SK-N-SH (cell line): ENCODE results near the gene CKM. TPM values are rescaled to one million over a fixed set of nuclear protein-coding genes. Genes with fewer than 3 reads are reported as not detected.

ENCODE experiments used
- CTCF ChIA-PET: fragments of 300-600, 350-600 bp; formaldehyde crosslinking; extraction: SDS; loops from one replicate; lab custom pipeline; 2021; lab: Yijun Ruan, JAX
- POLR2A ChIA-PET: fragments of 350-600 bp; sonication (Branson Sonifier 250); formaldehyde crosslinking; extraction: SDS; loops from one replicate; lab custom pipeline; 2020; ENCODE audit warnings: antibody characterized with exemption, inconsistent platforms; lab: Yijun Ruan, JAX
- DNase-seq: peaks from one replicate; pipeline ENCODE4 v3.0.0; 2012
- H2AFZ ChIP-seq: fragments of 200-600 bp; sonication (generic); 2 replicates; pipeline ENCODE4 v1.8.1; 2016; ENCODE audit warnings: antibody characterized with exemption, mild to moderate bottlenecking, low read depth
- H3F3A ChIP-seq: fragments of 200-600 bp; sonication (generic); replicated peaks from 2 replicates; pipeline ENCODE3; 2016; ENCODE audit warnings: antibody characterized with exemption, mild to moderate bottlenecking; ENCODE audit not compliant: insufficient read depth
- H3K27ac ChIP-seq, 2 experiments: fragments of 200-500 bp in 1 of 2; fragments of 200-600 bp in 1 of 2; sonication (Bioruptor generic) in 1 of 2; sonication (generic), shearing (Covaris generic) in 1 of 2; 2 replicates each; pipeline versions ENCODE4 v1.5.1 to v1.6.1; 2014 to 2016; ENCODE audit warnings: low read depth in 2 of 2, inconsistent platforms in 1 of 2, low read length in 1 of 2, mild to moderate bottlenecking in 1 of 2, mixed read lengths in 1 of 2
- H3K27me3 ChIP-seq: fragments of 200-600 bp; sonication (generic), shearing (Covaris generic); 2 replicates; pipeline ENCODE4 v1.6.1; 2016; ENCODE audit warnings: mixed run types; ENCODE audit not compliant: insufficient read depth
- H3K36me3 ChIP-seq, 2 experiments: fragments of 200-500 bp in 1 of 2; fragments of 200-600 bp in 1 of 2; sonication (Bioruptor generic) in 1 of 2; sonication (generic) in 1 of 2; replicated peaks in 1 of 2; 2 replicates each; pipeline versions ENCODE3 to v1.5.1; 2014 to 2016; ENCODE audit warnings: low read length in 1 of 2, mild to moderate bottlenecking in 1 of 2; ENCODE audit not compliant: insufficient read depth in 2 of 2, control insufficient read depth in 1 of 2
- H3K4me1 ChIP-seq, 2 experiments: fragments of 200-500 bp in 1 of 2; fragments of 200-600 bp in 1 of 2; sonication (Bioruptor generic) in 1 of 2; sonication (generic), shearing (Covaris generic) in 1 of 2; 2 replicates each; pipeline versions ENCODE4 v1.5.1 to v1.6.1; 2014 to 2016; ENCODE audit warnings: low read depth in 1 of 2, low read length in 1 of 2, mixed run types in 1 of 2; ENCODE audit not compliant: insufficient read depth in 2 of 2, control insufficient read depth in 1 of 2
- H3K4me2 ChIP-seq: fragments of 200-600 bp; sonication (generic), shearing (Covaris generic); 2 replicates; pipeline ENCODE4 v1.6.1; 2017; ENCODE audit warnings: mixed run types
- H3K4me3 ChIP-seq, 2 experiments: fragments of 200-500 bp in 1 of 2; fragments of 200-600 bp in 1 of 2; sonication (Bioruptor generic) in 1 of 2; sonication (generic), shearing (Covaris generic) in 1 of 2; 2 replicates each; pipeline versions ENCODE4 v1.5.1 to v1.8.1; 2014 to 2016; ENCODE audit warnings: low read depth in 2 of 2, inconsistent platforms in 1 of 2, low read length in 1 of 2, mild to moderate bottlenecking in 1 of 2, mixed read lengths in 1 of 2, moderate library complexity in 1 of 2
- H3K79me2 ChIP-seq: fragments of 200-600 bp; sonication (generic); 2 replicates; pipeline ENCODE4 v1.8.1; 2017; ENCODE audit warnings: mild to moderate bottlenecking; ENCODE audit not compliant: insufficient read depth
- H3K9ac ChIP-seq: fragments of 200-600 bp; sonication (generic); 2 replicates; pipeline ENCODE4 v1.6.1; 2017; ENCODE audit warnings: mixed run types
- H3K9me2 ChIP-seq: fragments of 200-600 bp; sonication (generic); 2 replicates; pipeline ENCODE4 v1.6.1; 2017; ENCODE audit warnings: mixed run types
- H3K9me3 ChIP-seq: fragments of 200-600 bp; sonication (generic); 2 replicates; pipeline ENCODE4 v1.6.1; 2017; ENCODE audit warnings: mixed run types, mild to moderate bottlenecking, moderate library complexity
- H4K20me1 ChIP-seq: fragments of 200-600 bp; sonication (generic); 2 replicates; pipeline ENCODE4 v1.6.1; 2017; ENCODE audit warnings: mild to moderate bottlenecking, mixed run types; ENCODE audit not compliant: insufficient read depth
- ELF1 ChIP-seq: IDR thresholded peaks from 2 replicates; pipeline ENCODE4 v1.4.0; 2012
- EP300 ChIP-seq, 2 experiments: IDR thresholded peaks; 2 replicates each; pipeline versions ENCODE4 v1.4.0 to v1.6.1; 2012; ENCODE audit warnings: borderline replicate concordance in 1 of 2, low read depth in 1 of 2, low read length in 1 of 2
- EZH2phosphoT487 ChIP-seq: fragments of 200-600 bp; sonication (generic); IDR thresholded peaks from 2 replicates; pipeline ENCODE4 v1.6.1; 2017; ENCODE audit warnings: low read depth, mixed run types, mild to moderate bottlenecking, antibody characterized with exemption, moderate library complexity, borderline replicate concordance
- FOSL2 ChIP-seq: IDR thresholded peaks from 2 replicates; pipeline ENCODE4 v1.4.0; 2012; ENCODE audit warnings: low read depth, mild to moderate bottlenecking, moderate library complexity, borderline replicate concordance
- JUND ChIP-seq: IDR thresholded peaks from 2 replicates; pipeline ENCODE4 v1.4.0; 2012
- NFIC ChIP-seq: IDR thresholded peaks from 2 replicates; pipeline ENCODE4 v1.4.0; 2012; ENCODE audit warnings: borderline replicate concordance
- POLR2AphosphoS5 ChIP-seq: IDR thresholded peaks from 2 replicates; pipeline ENCODE4 v1.6.1; 2012; ENCODE audit warnings: low read depth, low read length
- RAD21 ChIP-seq: IDR thresholded peaks from 2 replicates; pipeline ENCODE4 v1.6.1; 2012; ENCODE audit warnings: mild to moderate bottlenecking, low read length
- RXRA ChIP-seq: IDR thresholded peaks from 2 replicates; pipeline ENCODE4 v1.4.0; 2012; ENCODE audit warnings: low read depth, mild to moderate bottlenecking, borderline replicate concordance
- SIN3A ChIP-seq: IDR thresholded peaks from 2 replicates; pipeline ENCODE4 v1.6.1; 2012; ENCODE audit warnings: low read depth, mild to moderate bottlenecking, low read length, moderate library complexity, borderline replicate concordance
- TCF12 ChIP-seq: IDR thresholded peaks from 2 replicates; pipeline ENCODE4 v1.4.0; 2012
- USF1 ChIP-seq: IDR thresholded peaks from 2 replicates; pipeline ENCODE4 v1.4.0; 2012; ENCODE audit warnings: low read depth, borderline replicate concordance
- ZBTB33 ChIP-seq: IDR thresholded peaks from 2 replicates; pipeline ENCODE4 v1.4.0; 2012; ENCODE audit warnings: low read depth, borderline replicate concordance
- WGBS: methylation state at CpG from one replicate; pipeline ENCODE4 v1.1.6; 2017; ENCODE audit warnings: low lambda C conversion rate; 5-methylcytosine and 5-hydroxymethylcytosine counted together
- polyA plus RNA-seq, 3 experiments: library from polyadenylated mRNA; depleted of rRNA; stranded (reverse); fragments of >200 nt; gene quantifications; 2 replicates each; pipeline ENCODE4 v1.2.3, GENCODE V29; 2012
- TF ChIP-seq, protein P1 (sequence below): fragments of 200-600 bp; sonication (generic); IDR thresholded peaks from 2 replicates; pipeline ENCODE4 v1.6.1; 2017; ENCODE audit warnings: antibody characterized with exemption, mild to moderate bottlenecking, moderate library complexity
- TF ChIP-seq, protein P2 (sequence below): IDR thresholded peaks from 2 replicates; pipeline ENCODE4 v1.6.1; 2012; ENCODE audit warnings: mild to moderate bottlenecking, low read depth, low read length, moderate library complexity

Gene CKM
- polyA plus RNA-seq, 1 of the 3 experiments (the other 2 are of a cell fraction) = 0.05 TPM

GRCh38 chr19:45368127-45368526, 45.5 kb upstream of the CKM start:
- no peak for TF ChIP-seq POLR2AphosphoS5
- no peak for TF ChIP-seq TCF12
- TF ChIP-seq ELF1 = no peak
- no peak for TF ChIP-seq RXRA
- TF ChIP-seq, protein P1, sequence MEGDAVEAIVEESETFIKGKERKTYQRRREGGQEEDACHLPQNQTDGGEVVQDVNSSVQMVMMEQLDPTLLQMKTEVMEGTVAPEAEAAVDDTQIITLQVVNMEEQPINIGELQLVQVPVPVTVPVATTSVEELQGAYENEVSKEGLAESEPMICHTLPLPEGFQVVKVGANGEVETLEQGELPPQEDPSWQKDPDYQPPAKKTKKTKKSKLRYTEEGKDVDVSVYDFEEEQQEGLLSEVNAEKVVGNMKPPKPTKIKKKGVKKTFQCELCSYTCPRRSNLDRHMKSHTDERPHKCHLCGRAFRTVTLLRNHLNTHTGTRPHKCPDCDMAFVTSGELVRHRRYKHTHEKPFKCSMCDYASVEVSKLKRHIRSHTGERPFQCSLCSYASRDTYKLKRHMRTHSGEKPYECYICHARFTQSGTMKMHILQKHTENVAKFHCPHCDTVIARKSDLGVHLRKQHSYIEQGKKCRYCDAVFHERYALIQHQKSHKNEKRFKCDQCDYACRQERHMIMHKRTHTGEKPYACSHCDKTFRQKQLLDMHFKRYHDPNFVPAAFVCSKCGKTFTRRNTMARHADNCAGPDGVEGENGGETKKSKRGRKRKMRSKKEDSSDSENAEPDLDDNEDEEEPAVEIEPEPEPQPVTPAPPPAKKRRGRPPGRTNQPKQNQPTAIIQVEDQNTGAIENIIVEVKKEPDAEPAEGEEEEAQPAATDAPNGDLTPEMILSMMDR = no peak
- no peak for TF ChIP-seq SIN3A
- no peak for TF ChIP-seq JUND
- TF ChIP-seq EZH2phosphoT487 = no peak
- no peak for TF ChIP-seq NFIC
- TF ChIP-seq FOSL2 = no peak
- TF ChIP-seq RAD21 = no peak
- no peak for TF ChIP-seq USF1
- TF ChIP-seq, protein P2, sequence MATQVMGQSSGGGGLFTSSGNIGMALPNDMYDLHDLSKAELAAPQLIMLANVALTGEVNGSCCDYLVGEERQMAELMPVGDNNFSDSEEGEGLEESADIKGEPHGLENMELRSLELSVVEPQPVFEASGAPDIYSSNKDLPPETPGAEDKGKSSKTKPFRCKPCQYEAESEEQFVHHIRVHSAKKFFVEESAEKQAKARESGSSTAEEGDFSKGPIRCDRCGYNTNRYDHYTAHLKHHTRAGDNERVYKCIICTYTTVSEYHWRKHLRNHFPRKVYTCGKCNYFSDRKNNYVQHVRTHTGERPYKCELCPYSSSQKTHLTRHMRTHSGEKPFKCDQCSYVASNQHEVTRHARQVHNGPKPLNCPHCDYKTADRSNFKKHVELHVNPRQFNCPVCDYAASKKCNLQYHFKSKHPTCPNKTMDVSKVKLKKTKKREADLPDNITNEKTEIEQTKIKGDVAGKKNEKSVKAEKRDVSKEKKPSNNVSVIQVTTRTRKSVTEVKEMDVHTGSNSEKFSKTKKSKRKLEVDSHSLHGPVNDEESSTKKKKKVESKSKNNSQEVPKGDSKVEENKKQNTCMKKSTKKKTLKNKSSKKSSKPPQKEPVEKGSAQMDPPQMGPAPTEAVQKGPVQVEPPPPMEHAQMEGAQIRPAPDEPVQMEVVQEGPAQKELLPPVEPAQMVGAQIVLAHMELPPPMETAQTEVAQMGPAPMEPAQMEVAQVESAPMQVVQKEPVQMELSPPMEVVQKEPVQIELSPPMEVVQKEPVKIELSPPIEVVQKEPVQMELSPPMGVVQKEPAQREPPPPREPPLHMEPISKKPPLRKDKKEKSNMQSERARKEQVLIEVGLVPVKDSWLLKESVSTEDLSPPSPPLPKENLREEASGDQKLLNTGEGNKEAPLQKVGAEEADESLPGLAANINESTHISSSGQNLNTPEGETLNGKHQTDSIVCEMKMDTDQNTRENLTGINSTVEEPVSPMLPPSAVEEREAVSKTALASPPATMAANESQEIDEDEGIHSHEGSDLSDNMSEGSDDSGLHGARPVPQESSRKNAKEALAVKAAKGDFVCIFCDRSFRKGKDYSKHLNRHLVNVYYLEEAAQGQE = no peak
- no peak for TF ChIP-seq EP300 (IDR thresholded peaks at IDR 0.05; ENCODE audit: borderline replicate concordance in 1 of 2, low read depth in 1 of 2, low read length in 1 of 2)
- no peak for TF ChIP-seq ZBTB33
- POLR2A ChIA-PET = no interaction called here
- Histone ChIP-seq H3K36me3 (peaks cover 8 to 17% of the 10 kb centered on the region in 2 experiments), H2AFZ (no peak overlapping the region), H3K9me2 (no peaks in the 10 kb centered on the region), H3K27me3 (no peaks in the 10 kb centered on the region), H3K9me3 (no peaks in the 10 kb centered on the region), H3K79me2 (peaks cover 46% of the 10 kb centered on the region), H3K4me3 (no peak overlapping the region; a peak in 1 of 4 replicates), H4K20me1 (no peaks in the 10 kb centered on the region), H3K4me2 (peak overlapping the region; percentile 96), H3F3A (peaks cover 10% of the 10 kb centered on the region), H3K27ac (no peak overlapping the region), H3K9ac (no peak overlapping the region), H3K4me1 (peaks cover 4 to 7% of the 10 kb centered on the region in 2 experiments; a peak in 1 of 4 replicates)
- WGBS = 98% methylated on average over 3 of the region's 4 CpGs
- CTCF ChIA-PET = interaction anchor here (1.3 to 1.6 kb wide), 2 partner anchors 10 to 29 kb away, joined by 3 to 6 read pairs; no protein-coding TSS in a partner anchor
- no peak for DNase-seq
